Astrocyte (in vitro differentiated cells and primary cell): ENCODE results near the gene FERMT3. TPM values are rescaled to one million over a fixed set of nuclear protein-coding genes. Genes with fewer than 3 reads are reported as not detected.

Source experiments
- DNase-seq: peaks from one replicate; pipeline ENCODE4 v3.0.0-alpha.2; 2010; ENCODE audit warnings: low read depth
- FAIRE-seq: peaks from 2 replicates; lab custom pipeline; 2011; peaks lifted over from hg19 to GRCh38; lab: Jason Lieb, UNC
- H2AFZ ChIP-seq: 2 replicates; pipeline ENCODE4 v1.6.0; 2012; ENCODE audit warnings: low read depth, low read length, inconsistent platforms
- H3K27ac ChIP-seq: 2 replicates; pipeline ENCODE4 v1.5.1; 2011; ENCODE audit warnings: low read depth, low read length, inconsistent platforms
- H3K27me3 ChIP-seq: 2 replicates; pipeline ENCODE4 v1.6.0; 2011; ENCODE audit warnings: low read length, inconsistent platforms; ENCODE audit not compliant: insufficient read depth
- H3K36me3 ChIP-seq: 2 replicates; pipeline ENCODE4 v1.5.1; 2011; ENCODE audit warnings: low read length, inconsistent platforms; ENCODE audit not compliant: insufficient read depth
- H3K4me1 ChIP-seq: 2 replicates; pipeline ENCODE4 v1.5.1; 2011; ENCODE audit warnings: low read length, inconsistent platforms; ENCODE audit not compliant: insufficient read depth
- H3K4me2 ChIP-seq: 2 replicates; pipeline ENCODE4 v1.6.0; 2012; ENCODE audit warnings: low read length, inconsistent platforms
- H3K4me3 ChIP-seq: 2 replicates; pipeline ENCODE4 v1.5.1; 2011; ENCODE audit warnings: low read depth, mild to moderate bottlenecking, low read length, inconsistent platforms; ENCODE audit not compliant: insufficient read depth
- H3K79me2 ChIP-seq: 2 replicates; pipeline ENCODE4 v1.6.0; 2012; ENCODE audit warnings: mild to moderate bottlenecking, low read length, inconsistent platforms; ENCODE audit not compliant: insufficient read depth
- H3K9ac ChIP-seq: 2 replicates; pipeline ENCODE4 v1.6.0; 2012; ENCODE audit warnings: mild to moderate bottlenecking, low read length, inconsistent platforms
- H3K9me3 ChIP-seq: 2 replicates; pipeline ENCODE4 v1.5.1; 2012; ENCODE audit warnings: low read depth, mild to moderate bottlenecking, low read length, inconsistent platforms; ENCODE audit not compliant: insufficient read depth
- H4K20me1 ChIP-seq: 2 replicates; pipeline ENCODE4 v1.6.0; 2012; ENCODE audit warnings: low read length, inconsistent platforms; ENCODE audit not compliant: insufficient read depth
- H3K27ac Mint-ChIP-seq: one replicate; pipeline ENCODE4 v1.8.0; 2021; ENCODE audit warnings: mild to moderate bottlenecking, mixed read lengths; ENCODE audit not compliant: unreplicated experiment
- H3K27me3 Mint-ChIP-seq: one replicate; pipeline ENCODE4 v1.8.0; 2021; ENCODE audit warnings: low read depth, mixed read lengths; ENCODE audit not compliant: unreplicated experiment
- H3K36me3 Mint-ChIP-seq: one replicate; pipeline ENCODE4 v1.8.0; 2021; ENCODE audit warnings: low read depth, mixed read lengths; ENCODE audit not compliant: unreplicated experiment
- H3K4me1 Mint-ChIP-seq: one replicate; pipeline ENCODE4 v1.8.0; 2021; ENCODE audit warnings: low read depth, mixed read lengths; ENCODE audit not compliant: unreplicated experiment
- H3K4me3 Mint-ChIP-seq: one replicate; pipeline ENCODE4 v1.8.0; 2021; ENCODE audit warnings: mild to moderate bottlenecking, moderate library complexity, mixed read lengths; ENCODE audit not compliant: unreplicated experiment
- H3K9me3 Mint-ChIP-seq: one replicate; pipeline ENCODE4 v1.8.0; 2021; ENCODE audit warnings: mild to moderate bottlenecking, mixed read lengths; ENCODE audit not compliant: unreplicated experiment
- CTCF ChIP-seq: IDR thresholded peaks from 2 replicates; pipeline ENCODE4 v1.5.1; 2011; ENCODE audit warnings: low read depth, mild to moderate bottlenecking, inconsistent platforms, low read length, moderate library complexity; ENCODE audit not compliant: insufficient read depth
- EZH2 ChIP-seq: IDR thresholded peaks from 2 replicates; pipeline ENCODE4 v1.6.1; 2012; ENCODE audit warnings: mild to moderate bottlenecking, low read length, inconsistent platforms; ENCODE audit not compliant: insufficient read depth
- total RNA-seq: library from RNA; stranded (reverse); gene quantifications from 2 replicates; pipeline ENCODE4 v1.2.1, GENCODE V29; 2021

The FERMT3 gene
- total RNA-seq, 1 donor from 2014 or later: 1.3 TPM

- H3K27ac Mint-ChIP-seq: no peak overlapping the region
- peaks cover 6% of the 10 kb centered on the region for H3K4me1 Mint-ChIP-seq
- peaks cover 10% of the 10 kb centered on the region for H3K36me3 Mint-ChIP-seq
- no peaks in the 10 kb centered on the region for H4K20me1 ChIP-seq
- no peaks in the 10 kb centered on the region for H3K9me3 Mint-ChIP-seq
- no peak overlapping the region for H2AFZ ChIP-seq
- H3K27me3 Mint-ChIP-seq: no peaks in the 10 kb centered on the region
- FAIRE-seq: no peak
- no peaks in the 10 kb centered on the region for H3K27me3 ChIP-seq
- H3K36me3 ChIP-seq: no peaks in the 10 kb centered on the region
- no peaks in the 10 kb centered on the region for H3K9me3 ChIP-seq
- H3K4me3 ChIP-seq: no peak overlapping the region
- no peaks in the 10 kb centered on the region for H3K79me2 ChIP-seq
- no peak for DNase-seq
- no peak overlapping the region for H3K4me2 ChIP-seq
- H3K4me1 ChIP-seq: peaks cover 5% of the 10 kb centered on the region
- H3K4me3 Mint-ChIP-seq: no peak overlapping the region
- no peak overlapping the region for H3K9ac ChIP-seq
- no peak overlapping the region for H3K27ac ChIP-seq
- TF ChIP-seq EZH2 (no peak), CTCF (no peak)
These were observed 12.8 kb downstream of the FERMT3 start for GRCh38 chr11:64219354-64219684.

- no peak overlapping the region for H3K4me3 ChIP-seq
- peaks cover 7% of the 10 kb centered on the region for H3K4me1 ChIP-seq
- H3K27me3 ChIP-seq: no peaks in the 10 kb centered on the region
- FAIRE-seq: no peak
- Mint-ChIP-seq H3K4me1 (peaks cover 6% of the 10 kb centered on the region), H3K27me3 (no peaks in the 10 kb centered on the region), H3K9me3 (no peaks in the 10 kb centered on the region), H3K36me3 (peaks cover 8% of the 10 kb centered on the region), H3K4me3 (no peak overlapping the region), H3K27ac (no peak overlapping the region)
- no peaks in the 10 kb centered on the region for H4K20me1 ChIP-seq
- no peak overlapping the region for H3K27ac ChIP-seq
- TF ChIP-seq EZH2 (no peak), CTCF (no peak)
- H3K36me3 ChIP-seq: no peaks in the 10 kb centered on the region
- no peak for DNase-seq
- no peaks in the 10 kb centered on the region for H3K9me3 ChIP-seq
- no peak overlapping the region for H3K4me2 ChIP-seq
- H3K9ac ChIP-seq: no peak overlapping the region
- no peak overlapping the region for H2AFZ ChIP-seq
- H3K79me2 ChIP-seq: no peaks in the 10 kb centered on the region
These were observed 13.2 kb downstream of the FERMT3 start for GRCh38 chr11:64219755-64220154.

DNA sequence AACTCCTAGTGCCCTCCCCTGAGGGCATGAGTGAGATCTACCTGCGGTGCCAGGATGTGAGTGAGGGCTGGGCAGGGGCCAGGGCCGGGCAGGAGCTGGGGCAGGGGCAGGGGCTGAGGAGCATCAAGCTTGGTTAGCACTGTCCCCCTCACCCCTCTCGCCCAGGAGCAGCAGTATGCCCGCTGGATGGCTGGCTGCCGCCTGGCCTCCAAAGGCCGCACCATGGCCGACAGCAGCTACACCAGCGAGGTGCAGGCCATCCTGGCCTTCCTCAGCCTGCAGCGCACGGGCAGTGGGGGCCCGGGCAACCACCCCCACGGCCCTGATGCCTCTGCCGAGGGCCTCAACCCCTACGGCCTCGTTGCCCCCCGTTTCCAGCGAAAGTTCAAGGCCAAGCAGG, 13.8 kb downstream of the FERMT3 start:
- peaks cover 6% of the 10 kb centered on the region for H3K4me1 Mint-ChIP-seq
- FAIRE-seq: no peak

More for the DNA sequence above, 13.8 kb downstream of the FERMT3 start:
- no peak overlapping the region for H3K4me2 ChIP-seq
- H3K36me3 ChIP-seq: no peaks in the 10 kb centered on the region
- no peak overlapping the region for H3K9ac ChIP-seq
- H3K27ac Mint-ChIP-seq: no peak overlapping the region
- H4K20me1 ChIP-seq: no peaks in the 10 kb centered on the region
- H3K79me2 ChIP-seq: peaks cover 3% of the 10 kb centered on the region
- peaks cover 8% of the 10 kb centered on the region for H3K36me3 Mint-ChIP-seq
- DNase-seq: no peak
- TF ChIP-seq CTCF (no peak), EZH2 (no peak)
- H3K4me3 ChIP-seq: no peak overlapping the region
- H3K27me3 ChIP-seq: no peaks in the 10 kb centered on the region
- H2AFZ ChIP-seq: no peak overlapping the region
- H3K9me3 ChIP-seq: no peaks in the 10 kb centered on the region
- H3K27me3 Mint-ChIP-seq: no peaks in the 10 kb centered on the region
- H3K9me3 Mint-ChIP-seq: no peaks in the 10 kb centered on the region
- no peak overlapping the region for H3K4me3 Mint-ChIP-seq
- peaks cover 10% of the 10 kb centered on the region for H3K4me1 ChIP-seq
- H3K27ac ChIP-seq: no peak overlapping the region
